PC-3 (cell line): ENCODE data around the gene ATG101. TPM values are rescaled to one million over a fixed set of nuclear protein-coding genes. Genes with fewer than 3 reads are reported as not detected.
A peak's percentile ranks its signal among the peaks of the same experiment; 100 is the strongest.

Experiments
- ATAC-seq: fragments of 200-7000 bp; cut with Tn5 transposase; 2 replicates; pipeline ENCODE4 v1.9.1; 2020; ENCODE audit warnings: mild to moderate bottlenecking, moderate library complexity
- BruUV-seq: library from RNA; stranded (reverse); fragments of 400-500 nt; replicated peaks from 2 replicates; lab custom pipeline; 2021; lab: Mats Ljungman, UMichigan
- CTCF ChIA-PET: fragments of 300-600 bp; sonication (Branson Sonifier 250); formaldehyde crosslinking; loops from one replicate; lab custom pipeline; 2022; ENCODE audit warnings: antibody characterized with exemption; lab: Charles Lee
- POLR2A ChIA-PET: fragments of 300-600 bp; sonication (Branson Sonifier 250); formaldehyde crosslinking; loops from one replicate; lab custom pipeline; 2022; ENCODE audit warnings: antibody characterized with exemption; ENCODE audit not compliant: unreplicated experiment; lab: Charles Lee
- DNase-seq: peaks from one replicate; pipeline ENCODE4 v3.0.0-alpha.2; 2015
- H2AFZ ChIP-seq: fragments of 300-600 bp; sonication (generic); 2 replicates; pipeline ENCODE4 v1.6.0; 2016; ENCODE audit warnings: antibody characterized with exemption, low read length
- H3F3A ChIP-seq: fragments of 300-600 bp; sonication (generic); one replicate; pipeline ENCODE4 v1.6.0; 2017; ENCODE audit warnings: antibody characterized with exemption, low read length, control low read depth, mild to moderate bottlenecking; ENCODE audit not compliant: unreplicated experiment
- H3K27ac ChIP-seq: fragments of 300-600 bp; sonication (generic); 2 replicates; pipeline ENCODE4 v1.5.1; 2016; ENCODE audit warnings: mild to moderate bottlenecking, low read length
- H3K27me3 ChIP-seq: fragments of 300-600 bp; sonication (generic); 2 replicates; pipeline ENCODE4 v1.6.1; 2016; ENCODE audit warnings: low read length, mixed read lengths
- H3K36me3 ChIP-seq: fragments of 300-600 bp; sonication (generic); 2 replicates; pipeline ENCODE4 v1.6.1; 2016; ENCODE audit warnings: low read depth, mixed run types, low read length, mixed read lengths
- H3K4me1 ChIP-seq: fragments of 300-600 bp; sonication (generic); 2 replicates; pipeline ENCODE4 v1.5.1; 2016; ENCODE audit warnings: low read length; ENCODE audit not compliant: insufficient read depth
- H3K4me2 ChIP-seq: fragments of 300-600 bp; sonication (generic); 2 replicates; pipeline ENCODE4 v1.6.0; 2016; ENCODE audit warnings: low read length
- H3K4me3 ChIP-seq: fragments of 300-600 bp; sonication (generic); 2 replicates; pipeline ENCODE4 v1.5.1; 2016; ENCODE audit warnings: mild to moderate bottlenecking, low read length, mixed read lengths
- H3K79me2 ChIP-seq: fragments of 300-600 bp; sonication (generic); 2 replicates; pipeline ENCODE4 v1.6.1; 2017; ENCODE audit warnings: low read length, mixed read lengths
- H3K9ac ChIP-seq: fragments of 300-600 bp; sonication (generic); 2 replicates; pipeline ENCODE4 v1.6.0; 2016; ENCODE audit warnings: mild to moderate bottlenecking, low read length
- H3K9me2 ChIP-seq: fragments of 300-600 bp; sonication (generic); replicated peaks from 2 replicates; pipeline ENCODE4 v1.6.1; 2016; ENCODE audit warnings: mixed run types, low read length, mixed read lengths
- H3K9me3 ChIP-seq: fragments of 300-600 bp; sonication (generic); 2 replicates; pipeline ENCODE4 v1.6.1; 2016; ENCODE audit warnings: low read length, mixed read lengths
- H4K20me1 ChIP-seq: fragments of 300-600 bp; sonication (generic); 2 replicates; pipeline ENCODE4 v1.6.1; 2016; ENCODE audit warnings: low read length, mixed read lengths
- EZH2 ChIP-seq: fragments of 300-600 bp; sonication (generic); IDR thresholded peaks from one replicate; pipeline ENCODE4 v1.6.1; 2017; ENCODE audit warnings: antibody characterized with exemption, mild to moderate bottlenecking, low read length; ENCODE audit not compliant: unreplicated experiment
- EZH2phosphoT487 ChIP-seq: fragments of 300-600 bp; sonication (generic); IDR thresholded peaks from 2 replicates; pipeline ENCODE4 v1.6.1; 2018; ENCODE audit warnings: mild to moderate bottlenecking, antibody characterized with exemption, low read length, borderline replicate concordance
- intact Hi-C: fragments of 100-400 bp; cut with micrococcal nuclease; formaldehyde crosslinking; loops from 2 replicates; pipeline ENCODE4 v1.9.0; 2023
- total RNA-seq: library from RNA; depleted of rRNA; stranded (reverse); fragments of >200 nt; gene quantifications from 2 replicates; pipeline ENCODE4 v1.2.3, GENCODE V29; 2014
- TF ChIP-seq, protein P1 (sequence below): fragments of 300-600 bp; sonication (generic); conservative IDR thresholded peaks from 2 replicates; pipeline ENCODE4 v1.5.1; 2017; ENCODE audit warnings: antibody characterized with exemption, low read depth, mild to moderate bottlenecking, low read length

Gene ATG101
- total RNA-seq, 1 experiment from 2014 or later: 110 TPM

DNA sequence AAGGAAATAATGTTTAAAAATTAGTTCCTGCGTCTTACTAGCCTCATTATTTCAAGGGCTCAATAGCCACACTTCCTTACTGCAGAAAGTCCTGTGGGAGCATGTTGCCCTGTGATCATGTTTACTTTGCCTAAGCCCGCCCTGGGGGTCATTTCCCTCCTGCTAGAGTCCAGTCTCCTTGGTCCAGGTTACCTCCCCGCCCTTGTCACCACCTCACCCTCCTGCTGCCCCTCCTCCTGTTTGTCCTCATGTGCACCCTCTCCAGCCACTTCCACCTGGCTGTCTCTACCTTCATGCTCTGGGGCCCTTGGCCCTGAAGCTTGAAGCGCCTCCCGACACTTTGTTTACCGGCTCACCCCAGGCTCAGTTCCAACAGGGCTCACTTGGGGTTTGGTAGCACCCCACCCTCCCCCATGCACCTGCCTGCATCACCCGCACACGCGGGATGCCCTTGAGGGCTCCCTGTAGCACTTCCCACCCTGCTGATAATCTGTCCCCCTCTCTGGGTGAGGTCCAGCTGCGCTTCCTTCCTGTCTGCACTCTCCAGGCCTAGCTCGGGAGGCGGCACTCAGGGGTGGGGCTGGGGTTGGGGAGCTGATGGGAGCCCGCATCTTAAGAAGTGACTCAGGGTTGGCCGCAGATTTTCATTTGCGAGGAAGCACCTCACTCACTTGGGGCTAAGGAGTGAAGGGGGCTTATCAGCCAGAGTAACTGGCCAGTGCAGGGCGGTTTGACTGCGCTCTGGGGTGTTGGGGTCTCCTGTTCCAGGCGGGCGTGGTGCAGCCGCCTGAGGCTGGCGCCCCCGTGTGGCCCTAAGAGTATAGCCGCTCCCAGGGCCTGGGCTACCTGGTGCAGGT is 49.8 kb downstream of the ATG101 start:
- CTCF ChIA-PET: interaction anchor here (0.6 to 0.9 kb wide), 5 partner anchors 48 to 861 kb away, joined by 3 to 7 read pairs (median 4); no protein-coding TSS in a partner anchor
- Histone ChIP-seq H3K79me2 (no peaks in the 10 kb centered on the region), H3K27ac (no peak overlapping the region), H3F3A (no peaks in the 10 kb centered on the region), H3K4me3 (no peak overlapping the region), H2AFZ (peak overlapping the region; percentile 74), H3K4me1 (peaks cover 27% of the 10 kb centered on the region), H3K36me3 (no peaks in the 10 kb centered on the region), H4K20me1 (no peaks in the 10 kb centered on the region), H3K27me3 (no peaks in the 10 kb centered on the region), H3K9me3 (no peaks in the 10 kb centered on the region), H3K9me2 (no peaks in the 10 kb centered on the region), H3K4me2 (peak overlapping the region; percentile 30; the same call in 1 of the 2 replicates), H3K9ac (no peak overlapping the region)
- no TSS peak for BruUV-seq
- peak; percentile 76 for ATAC-seq
- TF ChIP-seq, protein P1, sequence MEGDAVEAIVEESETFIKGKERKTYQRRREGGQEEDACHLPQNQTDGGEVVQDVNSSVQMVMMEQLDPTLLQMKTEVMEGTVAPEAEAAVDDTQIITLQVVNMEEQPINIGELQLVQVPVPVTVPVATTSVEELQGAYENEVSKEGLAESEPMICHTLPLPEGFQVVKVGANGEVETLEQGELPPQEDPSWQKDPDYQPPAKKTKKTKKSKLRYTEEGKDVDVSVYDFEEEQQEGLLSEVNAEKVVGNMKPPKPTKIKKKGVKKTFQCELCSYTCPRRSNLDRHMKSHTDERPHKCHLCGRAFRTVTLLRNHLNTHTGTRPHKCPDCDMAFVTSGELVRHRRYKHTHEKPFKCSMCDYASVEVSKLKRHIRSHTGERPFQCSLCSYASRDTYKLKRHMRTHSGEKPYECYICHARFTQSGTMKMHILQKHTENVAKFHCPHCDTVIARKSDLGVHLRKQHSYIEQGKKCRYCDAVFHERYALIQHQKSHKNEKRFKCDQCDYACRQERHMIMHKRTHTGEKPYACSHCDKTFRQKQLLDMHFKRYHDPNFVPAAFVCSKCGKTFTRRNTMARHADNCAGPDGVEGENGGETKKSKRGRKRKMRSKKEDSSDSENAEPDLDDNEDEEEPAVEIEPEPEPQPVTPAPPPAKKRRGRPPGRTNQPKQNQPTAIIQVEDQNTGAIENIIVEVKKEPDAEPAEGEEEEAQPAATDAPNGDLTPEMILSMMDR: peak; percentile 72
- TF ChIP-seq EZH2: no peak
- TF ChIP-seq EZH2phosphoT487: no peak
- POLR2A ChIA-PET: no interaction called here
- intact Hi-C loops: loop anchor here (5.0 kb wide), 1 partner anchor 37 kb away; no protein-coding TSS in a partner anchor
- DNase-seq: peak; percentile 67

GRCh38 chr12:52120951-52121823 is 51.4 kb downstream of the ATG101 start:
- Histone ChIP-seq H3K27me3 (no peaks in the 10 kb centered on the region), H3K9me3 (no peaks in the 10 kb centered on the region), H3K4me2 (no peak overlapping the region), H3F3A (no peaks in the 10 kb centered on the region), H3K27ac (no peak overlapping the region), H3K4me1 (peaks cover 20% of the 10 kb centered on the region), H2AFZ (peak overlapping the region; percentile 47), H3K79me2 (no peaks in the 10 kb centered on the region), H4K20me1 (no peaks in the 10 kb centered on the region), H3K9ac (no peak overlapping the region), H3K9me2 (no peaks in the 10 kb centered on the region), H3K36me3 (no peaks in the 10 kb centered on the region), H3K4me3 (no peak overlapping the region)
- CTCF ChIA-PET: interaction anchor here (1.2 kb wide), 1 partner anchor 96 kb away, joined by 10 read pairs; no protein-coding TSS in a partner anchor
- TF ChIP-seq EZH2phosphoT487: no peak
- TF ChIP-seq, protein P1: no peak
- TF ChIP-seq EZH2: no peak
- peak; percentile 25 for DNase-seq
- POLR2A ChIA-PET: no interaction called here
- no peak for ATAC-seq
- BruUV-seq: no TSS peak
- intact Hi-C loops: no loop called here
